HepG2 (cell line): ENCODE data around the gene ATP11A. TPM values are rescaled to one million over a fixed set of nuclear protein-coding genes. Genes with fewer than 3 reads are reported as not detected.

Source experiments
- ATAC-seq: fragments of 200-7000 bp; cut with Tn5 transposase; 3 replicates; pipeline ENCODE4 v1.9.1; 2020; ENCODE audit warnings: mild to moderate bottlenecking, moderate library complexity
- BruUV-seq: library from RNA; stranded (reverse); fragments of 400-500 nt; replicated peaks from 2 replicates; lab custom pipeline; 2021; lab: Mats Ljungman, UMichigan
- CTCF ChIA-PET: fragments of 300-600 bp; formaldehyde crosslinking; extraction: SDS; loops from one replicate; lab custom pipeline; 2021; ENCODE audit warnings: low total read pairs, inconsistent platforms, low intra/inter-chr PET ratio; lab: Yijun Ruan, JAX
- POLR2A ChIA-PET: fragments of 350-600 bp; sonication (Branson Sonifier 250); formaldehyde crosslinking; loops from one replicate; lab custom pipeline; 2020; ENCODE audit warnings: antibody characterized with exemption, inconsistent platforms; lab: Yijun Ruan, JAX
- DNase-seq: peaks from one replicate; pipeline ENCODE4 v3.0.0-alpha.2; 2015; ENCODE audit warnings: low spot score
- FAIRE-seq: peaks from 3 replicates; lab custom pipeline; 2011; peaks lifted over from hg19 to GRCh38; lab: Jason Lieb, UNC
- H2AFZ ChIP-seq: one replicate; pipeline ENCODE4 v1.6.1; 2011; ENCODE audit warnings: low read length, inconsistent platforms
- H3K27ac ChIP-seq: fragments of 300-600 bp; 3 replicates; pipeline ENCODE4 v1.8.0; 2011; ENCODE audit warnings: mixed run types, mild to moderate bottlenecking, mixed read lengths, low read length, inconsistent platforms; ENCODE audit not compliant: insufficient read depth; ENCODE audit errors: extremely low read length
- H3K27me3 ChIP-seq, 2 experiments: fragments of 200-600 bp in 1 of 2; 2 replicates in 1 of 2; 3 replicates in 1 of 2; pipeline versions ENCODE4 v1.6.0 to v1.8.0; 2011; ENCODE audit warnings: low read length in 2 of 2, mild to moderate bottlenecking in 2 of 2, moderate library complexity in 2 of 2, inconsistent platforms in 1 of 2; ENCODE audit not compliant: insufficient read depth in 2 of 2, control insufficient read depth in 1 of 2
- H3K36me3 ChIP-seq, 2 experiments: fragments of 200-600 bp in 1 of 2; replicated peaks in 1 of 2; 2 replicates in 1 of 2; 3 replicates in 1 of 2; pipeline versions ENCODE4 v1.5.1 to v1.8.0; 2011; ENCODE audit warnings: low read length in 2 of 2, inconsistent platforms in 1 of 2; ENCODE audit not compliant: insufficient read depth in 2 of 2, control insufficient read depth in 1 of 2
- H3K4me1 ChIP-seq: 2 replicates; pipeline ENCODE4 v1.5.1; 2012; ENCODE audit warnings: low read length, inconsistent platforms; ENCODE audit not compliant: insufficient read depth
- H3K4me2 ChIP-seq: 2 replicates; pipeline ENCODE4 v1.6.0; 2011; ENCODE audit warnings: low read depth, low read length, inconsistent platforms
- H3K4me3 ChIP-seq, 3 experiments: fragments of 200-600 bp in 1 of 3; sonication (generic), shearing (Covaris generic) in 1 of 3; replicated peaks in 1 of 3; 2 replicates each; pipeline ENCODE4 v1.5.1; 2011 to 2016; ENCODE audit warnings: low read length in 3 of 3, inconsistent platforms in 2 of 3, low read depth in 2 of 3, mild to moderate bottlenecking in 2 of 3, control low read depth in 1 of 3, mixed read lengths in 1 of 3; ENCODE audit not compliant: insufficient read depth in 1 of 3
- H3K79me2 ChIP-seq: one replicate; pipeline ENCODE4 v1.6.1; 2011; ENCODE audit warnings: low read length, inconsistent platforms; ENCODE audit not compliant: insufficient read depth
- H3K9ac ChIP-seq: 2 replicates; pipeline ENCODE4 v1.6.0; 2011; ENCODE audit warnings: mild to moderate bottlenecking, low read depth, low read length, inconsistent platforms; ENCODE audit not compliant: insufficient read depth
- H3K9me3 ChIP-seq: 2 replicates; pipeline ENCODE4 v1.5.1; 2012; ENCODE audit warnings: mild to moderate bottlenecking, low read length
- H4K20me1 ChIP-seq: 2 replicates; pipeline ENCODE4 v1.6.0; 2011; ENCODE audit warnings: inconsistent platforms, mild to moderate bottlenecking, low read length, moderate library complexity; ENCODE audit not compliant: insufficient read depth
- AGO2 ChIP-seq: fragments of 200-400 bp; formaldehyde crosslinking; optimal IDR thresholded peaks from 2 replicates; pipeline ENCODE3; 2017; ENCODE audit warnings: mild to moderate bottlenecking, low read depth, low read length, moderate library complexity
- ARNTL ChIP-seq: sonication (generic); formaldehyde crosslinking; IDR thresholded peaks from 2 replicates; pipeline ENCODE4 v1.4.0; 2020; ENCODE audit warnings: mild to moderate bottlenecking, missing genetic modification reagents
- KMT2B ChIP-seq: IDR thresholded peaks from 2 replicates; pipeline ENCODE4 v1.6.1; 2016; ENCODE audit warnings: missing genetic modification reagents, missing compliant biosample characterization
- U2AF1 ChIP-seq: fragments of 200-400 bp; formaldehyde crosslinking; optimal IDR thresholded peaks from 2 replicates; pipeline ENCODE3; 2017; ENCODE audit warnings: mild to moderate bottlenecking, low read depth, low read length
- ZNF598 ChIP-seq: sonication (generic); formaldehyde crosslinking; IDR thresholded peaks from 2 replicates; pipeline ENCODE4 v1.5.1; 2020; ENCODE audit warnings: mild to moderate bottlenecking, missing genetic modification reagents, borderline replicate concordance
- WGBS: methylation state at CpG from one replicate; pipeline ENCODE4 v1.1.6; 2017; ENCODE audit warnings: low lambda C conversion rate; 5-methylcytosine and 5-hydroxymethylcytosine counted together
- in situ Hi-C: cut with HindIII; loops from 2 replicates; pipeline ENCODE4 v1.10.0; 2017; ENCODE audit warnings: low pct_unique_long_range_greater_than_20kb; ENCODE audit not compliant: extremely low pct_ligation_motif_present
- intact Hi-C: fragments of 100-400 bp; cut with micrococcal nuclease; formaldehyde crosslinking; loops from one replicate; pipeline ENCODE4 v1.10.0; 2022; ENCODE audit not compliant: unreplicated experiment
- polyA plus RNA-seq, 8 experiments: library from polyadenylated mRNA; depleted of rRNA in 3 of 8; stranded (reverse) in 7 of 8; unstranded in 1 of 8; fragments of >200 nt; fragmentation: Illumina TruSeq in 4 of 8; extraction: Trizol in 4 of 8; gene quantifications; 2 replicates each; pipeline versions ENCODE4 v1.2.1 to v1.2.3, GENCODE V29; 2011 to 2016; ENCODE audit warnings: low read depth in 4 of 8, missing spikeins in 1 of 8, mixed read lengths in 1 of 8; ENCODE audit not compliant: insufficient read depth in 1 of 8
- total RNA-seq, 5 experiments: library from RNA; depleted of rRNA; stranded (reverse); fragments of >200 nt; fragmentation: Illumina TruSeq; extraction: Trizol; gene quantifications; 2 replicates each; pipeline ENCODE4 v1.2.3, GENCODE V29; 2016; ENCODE audit warnings: low read depth in 1 of 5

ATP11A gene
- total and polyA plus RNA-seq, 2 of the 13 experiments (the other 11 are each of a cell fraction or from before 2014, with no cell fraction given): 18.4 to 20.1 TPM

GRCh38 chr13:112874751-112875300 lies 185.0 kb downstream of the ATP11A start (continued):
- TF ChIP-seq U2AF1 (no peak), ARNTL (CRISPR knock-in tag) (no peak)
- TF ChIP-seq, all 625 proteins: peak for 7

- in situ Hi-C loops (no loop called here), intact Hi-C loops (no loop called here)
- ChIA-PET POLR2A (no interaction called here), CTCF (no interaction called here)
- Histone ChIP-seq H3K36me3 (peaks cover 29 to 69% of the 10 kb centered on the region in 2 experiments), H3K4me1 (peaks cover 6% of the 10 kb centered on the region; the same call in 1 of the 2 replicates), H3K9me3 (no peaks in the 10 kb centered on the region), H4K20me1 (no peaks in the 10 kb centered on the region), H3K79me2 (no peaks in the 10 kb centered on the region), H3K4me3 (no peak overlapping the region), H3K4me2 (no peak overlapping the region), H3K9ac (no peak overlapping the region), H2AFZ (no peak overlapping the region), H3K27ac (no peak overlapping the region), H3K27me3 (no peaks in the 10 kb centered on the region)
- WGBS: 94% methylated on average over 15 of the region's 15 CpGs
- no peak for TF ChIP-seq ZNF598 (CRISPR knock-in tag)
- no peak for FAIRE-seq
- no TSS peak for BruUV-seq
- no peak for ATAC-seq
- no peak for DNase-seq
These were observed 185.8 kb downstream of the ATP11A start for GRCh38 chr13:112875627-112876026.

GRCh38 chr13:112876305-112877000 lies 186.6 kb downstream of the ATP11A start:
- intact Hi-C loops: no loop called here
- DNase-seq (no peak), ATAC-seq (no peak), FAIRE-seq (no peak)
- no peaks in the 10 kb centered on the region for H3K79me2 ChIP-seq
- H3K4me2 ChIP-seq: no peak overlapping the region
- H3K4me3 ChIP-seq: no peak overlapping the region
- H4K20me1 ChIP-seq: no peaks in the 10 kb centered on the region
- H3K27ac ChIP-seq: no peak overlapping the region
- POLR2A ChIA-PET: no interaction called here
- BruUV-seq: no TSS peak
- TF ChIP-seq KMT2B (no peak), AGO2 (peak; percentile 44)
- WGBS: 88% methylated on average over 10 of the region's 15 CpGs
- peaks cover 6% of the 10 kb centered on the region; the same call in 1 of the 2 replicates for H3K4me1 ChIP-seq
- H3K9me3 ChIP-seq: no peaks in the 10 kb centered on the region
- H3K36me3 ChIP-seq: peaks cover 34 to 69% of the 10 kb centered on the region in 2 experiments
- in situ Hi-C loops: no loop called here
- H3K27me3 ChIP-seq: no peaks in the 10 kb centered on the region
- H3K9ac ChIP-seq: no peak overlapping the region
- CTCF ChIA-PET: no interaction called here
- H2AFZ ChIP-seq: no peak overlapping the region
